ENCODE results near the gene MMS19. TPM values are rescaled to one million over a fixed set of nuclear protein-coding genes. Genes with fewer than 3 reads are reported as not detected.
A peak's percentile ranks its signal among the peaks of the same experiment; 100 is the strongest.

The MMS19 gene
- total RNA-seq, 1 experiment from 2014 or later, result 83.3 TPM

- POLR2A ChIA-PET, result no interaction called here
- ATAC-seq (no peak), DNase-seq (ENCODE audit: low read depth, low spot score) (no peak)
- no peaks in the 10 kb centered on the region for H3K36me3 ChIP-seq (ENCODE audit: control insufficient read depth, insufficient read depth, low read length)
- no peaks in the 10 kb centered on the region for H3K27me3 ChIP-seq (ENCODE audit: control insufficient read depth, insufficient read depth, low read length)
- intact Hi-C loops (cut with micrococcal nuclease; ENCODE audit: unreplicated experiment), result no loop called here
- TF ChIP-seq, protein P1, sequence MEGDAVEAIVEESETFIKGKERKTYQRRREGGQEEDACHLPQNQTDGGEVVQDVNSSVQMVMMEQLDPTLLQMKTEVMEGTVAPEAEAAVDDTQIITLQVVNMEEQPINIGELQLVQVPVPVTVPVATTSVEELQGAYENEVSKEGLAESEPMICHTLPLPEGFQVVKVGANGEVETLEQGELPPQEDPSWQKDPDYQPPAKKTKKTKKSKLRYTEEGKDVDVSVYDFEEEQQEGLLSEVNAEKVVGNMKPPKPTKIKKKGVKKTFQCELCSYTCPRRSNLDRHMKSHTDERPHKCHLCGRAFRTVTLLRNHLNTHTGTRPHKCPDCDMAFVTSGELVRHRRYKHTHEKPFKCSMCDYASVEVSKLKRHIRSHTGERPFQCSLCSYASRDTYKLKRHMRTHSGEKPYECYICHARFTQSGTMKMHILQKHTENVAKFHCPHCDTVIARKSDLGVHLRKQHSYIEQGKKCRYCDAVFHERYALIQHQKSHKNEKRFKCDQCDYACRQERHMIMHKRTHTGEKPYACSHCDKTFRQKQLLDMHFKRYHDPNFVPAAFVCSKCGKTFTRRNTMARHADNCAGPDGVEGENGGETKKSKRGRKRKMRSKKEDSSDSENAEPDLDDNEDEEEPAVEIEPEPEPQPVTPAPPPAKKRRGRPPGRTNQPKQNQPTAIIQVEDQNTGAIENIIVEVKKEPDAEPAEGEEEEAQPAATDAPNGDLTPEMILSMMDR (IDR thresholded peaks at IDR 0.05), result no peak
- TF ChIP-seq REST (IDR thresholded peaks at IDR 0.05; ENCODE audit: insufficient read depth in 1 of 2, low read depth in 2 of 2, low read length in 1 of 2) (no peak), TCF7L2 (IDR thresholded peaks at IDR 0.05; ENCODE audit: low read depth, low read length) (no peak), SIN3A (IDR thresholded peaks at IDR 0.05; ENCODE audit: borderline replicate concordance, insufficient read depth, low read depth, low read length) (no peak), POLR2AphosphoS5 (IDR thresholded peaks at IDR 0.05; ENCODE audit: low read depth, low read length) (no peak)
- in situ Hi-C loops (cut with HindIII; ENCODE audit: low pct_unique_long_range_greater_than_20kb, low sequenced_read_pairs), result no loop called here
- H3K4me1 ChIP-seq (ENCODE audit: control insufficient read depth, insufficient read depth, low read length), result peaks cover 23% of the 10 kb centered on the region
- no peak overlapping the region for H3K27ac ChIP-seq (ENCODE audit: low read length)
- BruUV-seq (replicated peaks), result no TSS peak
- no peaks in the 10 kb centered on the region for H3K9me3 ChIP-seq (ENCODE audit: control insufficient read depth, insufficient read depth, low read depth, low read length)
- H3K4me3 ChIP-seq (ENCODE audit: low read depth in 2 of 2, low read length in 2 of 2), result no peak overlapping the region
- CTCF ChIA-PET, result no interaction called here
These were observed 21.1 kb upstream of the MMS19 start for GRCh38 chr10:97519342-97519741.

GRCh38 chr10:97518301-97519043 lies 20.2 kb upstream of the MMS19 start:
- DNase-seq (ENCODE audit: low read depth, low spot score) (no peak), ATAC-seq (peak; percentile 69)
- POLR2A ChIA-PET, result interaction anchor here (0.6 kb wide), 1 partner anchor 120 kb away, joined by 9 read pairs; no protein-coding TSS in a partner anchor
- no TSS peak for BruUV-seq (replicated peaks)
- CTCF ChIA-PET, result no interaction called here
- Histone ChIP-seq H3K27ac (ENCODE audit: low read length) (peak overlapping the region; percentile 69), H3K9me3 (ENCODE audit: control insufficient read depth, insufficient read depth, low read depth, low read length) (no peaks in the 10 kb centered on the region), H3K4me3 (ENCODE audit: low read depth in 2 of 2, low read length in 2 of 2) (no peak overlapping the region), H3K36me3 (ENCODE audit: control insufficient read depth, insufficient read depth, low read length) (no peaks in the 10 kb centered on the region), H3K4me1 (ENCODE audit: control insufficient read depth, insufficient read depth, low read length) (peaks cover 23% of the 10 kb centered on the region), H3K27me3 (ENCODE audit: control insufficient read depth, insufficient read depth, low read length) (no peaks in the 10 kb centered on the region)
- intact Hi-C loops (cut with micrococcal nuclease; ENCODE audit: unreplicated experiment), result no loop called here
- in situ Hi-C loops (cut with HindIII; ENCODE audit: low pct_unique_long_range_greater_than_20kb, low sequenced_read_pairs), result no loop called here
- no peak for TF ChIP-seq SIN3A (IDR thresholded peaks at IDR 0.05; ENCODE audit: borderline replicate concordance, insufficient read depth, low read depth, low read length)
- TF ChIP-seq, protein P1 (IDR thresholded peaks at IDR 0.05), result no peak
- no peak for TF ChIP-seq TCF7L2 (IDR thresholded peaks at IDR 0.05; ENCODE audit: low read depth, low read length)
- TF ChIP-seq REST (IDR thresholded peaks at IDR 0.05; ENCODE audit: insufficient read depth in 1 of 2, low read depth in 2 of 2, low read length in 1 of 2), result no peak
- TF ChIP-seq POLR2AphosphoS5 (IDR thresholded peaks at IDR 0.05; ENCODE audit: low read depth, low read length), result no peak

All from Panc1 (cell line).